ENCODE results near the gene SHOC2.

The SHOC2 gene

DNA sequence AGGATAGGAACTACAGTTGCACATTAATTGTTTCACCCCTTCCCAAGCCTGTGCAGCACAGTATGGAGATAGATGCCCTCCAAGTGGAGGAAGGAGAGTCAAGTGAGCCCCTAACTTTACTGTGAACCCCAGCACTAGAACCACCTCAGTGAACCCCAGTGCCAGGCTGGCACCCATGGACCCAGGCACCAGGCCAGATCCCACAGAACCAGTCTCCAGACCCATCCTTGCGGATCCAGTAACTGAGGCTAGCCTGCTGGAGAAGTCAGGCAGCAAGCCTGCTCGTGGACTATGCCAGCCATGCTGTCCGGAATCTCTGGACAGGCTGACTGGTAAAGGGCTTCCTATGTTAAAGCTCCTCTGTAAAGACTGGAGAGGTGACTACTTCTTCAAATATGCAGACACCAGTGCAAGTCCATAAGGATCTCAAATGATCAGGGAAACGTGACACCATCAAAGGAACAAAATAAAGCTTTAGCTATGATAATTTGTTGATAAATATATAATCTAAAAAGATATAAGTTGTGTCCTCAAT, 27.7 kb downstream of the SHOC2 start:
- no peak for DNase-seq

- DNase-seq: no peak
Observed at GRCh38 chr10:110951381-110951780, 32.0 kb downstream of the SHOC2 start.

- DNase-seq: no peak
Observed at GRCh38 chr10:110957606-110958005, 38.2 kb downstream of the SHOC2 start.

GRCh38 chr10:110959379-110960332, 40.3 kb downstream of the SHOC2 start:
- no peak for DNase-seq

DNA sequence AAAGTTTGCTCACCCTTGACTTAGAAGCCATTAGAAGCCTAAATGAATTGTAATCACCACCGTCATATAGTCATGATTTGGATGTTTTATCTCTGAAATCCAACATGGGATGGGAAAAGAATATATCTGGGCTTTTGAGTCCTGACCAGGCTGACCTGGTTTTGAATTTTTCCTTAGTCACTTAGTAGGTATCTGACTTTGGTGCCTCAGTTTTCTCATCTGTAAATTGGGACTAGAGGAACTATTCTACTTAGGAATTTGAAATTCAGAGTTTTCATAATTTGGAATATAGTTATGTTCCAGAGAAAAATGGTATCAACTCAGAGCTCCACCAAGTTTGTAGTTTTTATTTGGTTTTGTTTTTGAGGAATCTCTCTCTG, 40.9 kb downstream of the SHOC2 start:
- no peak for DNase-seq

DNA sequence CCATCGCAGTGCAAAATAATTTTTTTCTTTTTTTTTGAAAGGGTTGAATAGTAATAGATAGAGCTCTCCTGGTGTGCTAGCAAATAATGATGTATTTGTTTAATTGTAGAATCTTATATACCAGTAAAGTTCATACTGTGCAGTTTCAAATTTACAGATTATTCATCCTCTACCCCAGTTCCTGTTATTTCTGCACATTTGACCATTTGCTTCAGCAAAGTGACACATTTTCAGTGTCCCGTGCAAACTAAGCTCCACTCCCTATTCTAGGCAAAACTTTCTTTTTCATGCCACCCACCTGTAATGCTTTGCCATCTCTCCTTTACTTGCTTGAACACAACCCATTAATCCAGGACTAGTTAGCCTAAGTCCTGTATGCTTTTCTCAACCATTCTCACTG, 43.0 kb downstream of the SHOC2 start:
- no peak for DNase-seq

- DNase-seq: no peak
Observed at GRCh38 chr10:110963162-110963561, 43.8 kb downstream of the SHOC2 start.

DNA sequence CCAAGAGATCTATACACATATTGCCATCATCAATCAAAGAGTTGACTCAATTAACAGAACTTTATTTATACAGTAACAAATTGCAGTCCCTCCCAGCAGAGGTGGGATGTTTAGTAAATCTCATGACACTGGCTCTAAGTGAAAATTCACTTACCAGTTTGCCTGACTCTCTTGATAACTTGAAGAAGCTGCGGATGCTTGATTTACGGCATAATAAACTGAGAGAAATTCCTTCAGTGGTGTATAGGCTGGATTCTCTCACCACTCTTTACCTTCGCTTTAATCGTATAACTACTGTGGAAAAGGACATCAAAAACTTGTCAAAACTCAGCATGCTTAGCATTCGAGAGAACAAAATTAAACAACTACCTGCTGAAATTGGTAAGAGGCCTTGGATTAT, 45.3 kb downstream of the SHOC2 start:
- DNase-seq: no peak

DNA sequence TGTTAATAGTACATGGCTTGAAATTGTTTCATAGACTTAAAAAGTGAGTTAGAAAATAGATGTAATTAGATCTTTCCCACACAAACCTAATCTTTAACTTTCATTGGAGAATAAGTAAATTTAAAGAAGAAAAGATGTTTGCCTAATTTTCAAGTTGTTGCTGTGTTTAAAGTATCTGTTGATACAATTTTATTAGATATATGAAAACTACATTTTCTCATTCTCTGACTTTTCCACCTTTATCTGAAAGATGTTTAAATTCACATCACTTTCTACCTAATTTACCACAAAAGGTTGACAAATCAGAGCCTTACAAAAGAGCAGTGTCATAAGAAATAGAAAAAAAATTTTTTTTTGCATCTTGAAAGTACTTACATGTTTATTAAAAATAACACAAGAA, 45.8 kb downstream of the SHOC2 start:
- DNase-seq: no peak

GRCh38 chr10:110966146-110966545, 46.7 kb downstream of the SHOC2 start:
- DNase-seq: no peak

DNA sequence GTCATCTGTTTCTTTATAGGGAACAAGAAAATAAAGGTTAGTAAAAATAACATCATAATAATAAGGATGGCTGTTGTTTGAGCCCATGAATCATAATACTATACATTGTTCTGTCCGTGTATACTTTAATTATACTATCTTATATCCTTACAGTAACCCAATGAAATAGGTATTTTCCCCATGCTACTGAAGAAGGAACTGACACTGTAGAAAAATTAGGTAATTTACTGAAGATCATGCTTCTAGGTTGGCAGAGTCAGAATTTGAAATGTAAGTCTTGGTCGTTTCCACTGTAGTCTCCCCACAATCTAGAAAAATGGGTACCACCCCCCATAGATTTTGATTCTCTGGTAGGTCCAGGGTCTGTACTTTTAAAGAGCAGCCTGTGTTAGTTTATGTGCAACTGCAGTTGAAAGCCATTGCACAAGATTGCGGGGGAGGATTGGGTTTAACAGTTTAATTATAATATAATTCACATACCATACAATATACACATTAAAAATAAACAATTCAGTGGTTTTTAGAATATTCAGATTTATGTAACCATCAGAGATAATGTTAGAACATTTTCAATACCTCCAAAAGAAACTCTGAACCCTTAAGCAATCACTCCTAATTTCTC, 47.7 kb downstream of the SHOC2 start:
- no peak for DNase-seq

DNA sequence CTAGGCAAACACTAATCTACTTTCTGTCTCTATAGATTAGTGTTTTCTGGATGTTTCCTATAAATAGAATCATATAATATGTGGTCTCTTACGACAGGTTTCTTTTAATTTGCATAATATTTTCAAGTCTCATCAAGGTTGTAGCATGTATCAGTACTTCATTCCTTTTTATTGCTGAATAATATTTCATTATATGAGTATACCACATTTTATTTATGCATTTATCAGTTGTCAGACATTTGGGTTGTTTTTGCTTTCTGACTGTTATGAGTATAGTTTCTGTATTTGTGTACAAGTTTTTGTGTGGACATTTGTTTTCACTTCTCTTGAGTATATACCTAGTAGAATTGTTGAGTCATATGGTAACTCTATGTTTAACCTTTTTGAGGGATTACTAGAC, 48.2 kb downstream of the SHOC2 start:
- DNase-seq: no peak

DNA sequence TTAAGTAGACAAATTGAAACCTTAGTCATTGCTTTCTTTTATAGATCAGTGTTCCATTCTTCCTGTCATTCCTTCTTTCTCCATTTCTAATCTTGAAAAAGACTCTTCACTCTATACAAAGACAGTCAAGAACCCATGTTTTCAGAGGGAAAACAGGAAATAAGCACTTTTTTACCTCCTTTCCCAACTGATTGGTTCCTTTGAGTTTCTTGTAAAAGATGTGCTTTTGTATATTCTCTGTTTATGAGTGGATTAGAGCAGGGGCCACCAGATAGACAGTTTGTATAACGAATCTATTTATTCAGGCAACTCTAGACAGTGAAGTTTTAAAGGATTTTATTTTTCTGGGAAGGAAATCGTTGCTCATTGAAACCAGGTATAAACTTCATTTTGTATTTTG, 49.8 kb downstream of the SHOC2 start:
- DNase-seq: no peak

DNA sequence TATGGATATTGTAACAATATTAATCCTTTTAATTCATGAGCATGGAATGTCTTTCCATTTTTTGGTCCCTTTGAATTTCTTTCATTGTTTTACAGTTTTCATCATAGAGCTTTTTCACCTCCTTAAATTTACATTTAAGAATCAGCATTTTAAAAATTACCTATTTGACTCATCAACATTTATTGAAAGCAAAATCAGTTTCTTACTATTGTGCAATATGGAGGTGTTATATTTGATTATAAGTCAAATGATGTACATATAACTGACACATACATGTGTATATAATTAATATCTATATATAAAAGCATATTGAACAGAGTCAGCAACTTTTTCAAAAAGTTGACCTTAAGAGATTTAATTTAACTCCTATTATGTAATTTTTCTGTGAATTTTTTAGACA, 52.2 kb downstream of the SHOC2 start:
- DNase-seq: no peak

- DNase-seq: no peak
Observed at GRCh38 chr10:110972231-110973134, 53.1 kb downstream of the SHOC2 start.

- DNase-seq: no peak
Observed at GRCh38 chr10:110973400-110973799, 54.0 kb downstream of the SHOC2 start.

DNA sequence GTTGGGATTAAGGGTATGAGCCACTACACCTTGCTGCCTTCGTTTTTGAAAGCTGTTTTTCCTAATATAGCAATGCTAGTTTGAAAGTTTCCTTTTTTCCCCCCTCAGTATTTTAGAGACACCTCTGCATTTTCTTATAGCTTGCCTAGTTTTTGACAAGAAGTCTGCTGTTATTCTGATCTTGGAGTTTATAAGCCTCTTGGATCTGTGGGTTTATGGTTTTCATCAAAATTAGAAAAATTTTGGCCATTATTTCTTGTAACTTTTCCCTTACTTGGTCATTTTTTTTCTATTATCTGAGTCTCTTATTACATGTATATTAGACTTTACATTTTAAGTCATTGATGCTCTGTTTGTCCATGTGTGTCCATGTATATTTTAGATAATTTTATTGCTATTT, 57.2 kb downstream of the SHOC2 start:
- no peak for DNase-seq

DNA sequence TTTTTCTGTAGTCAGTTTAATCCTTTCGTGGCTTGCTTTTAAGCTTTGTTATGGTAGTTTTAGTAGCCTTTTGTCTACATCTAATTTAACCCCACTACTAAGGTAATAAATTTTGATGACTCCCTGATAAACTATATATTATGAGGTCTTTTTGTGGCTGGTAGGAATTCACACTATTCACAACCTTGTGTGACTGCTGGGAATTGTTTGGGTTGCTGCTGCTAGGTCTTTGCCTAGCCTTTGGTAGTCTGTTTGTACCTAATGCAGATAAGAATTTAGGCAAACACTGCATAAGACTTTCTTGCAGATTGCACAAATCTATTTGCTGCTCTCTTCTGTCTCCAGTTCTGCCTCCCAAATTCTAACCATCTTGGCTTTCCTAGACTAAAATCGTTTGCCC, 58.3 kb downstream of the SHOC2 start:
- no peak for DNase-seq

DNA sequence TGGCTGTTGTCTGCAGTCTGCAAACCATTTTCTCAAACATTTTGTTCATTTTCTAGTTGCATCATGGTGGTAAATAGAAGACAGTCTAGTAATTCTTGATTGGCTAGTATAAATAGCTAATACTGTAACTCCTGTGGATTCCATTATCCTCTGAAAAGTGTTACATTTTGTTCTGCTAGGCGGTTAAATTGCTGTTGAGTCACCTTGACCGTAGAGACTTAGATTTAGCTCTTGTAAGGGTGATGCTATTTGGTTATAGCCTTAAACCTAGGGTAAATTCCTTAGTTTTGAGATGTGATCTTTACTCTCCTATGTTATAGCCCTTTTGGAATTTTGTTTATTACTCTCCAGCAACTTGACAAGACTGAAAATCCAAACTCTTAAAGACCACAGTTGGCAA, 58.8 kb downstream of the SHOC2 start:
- no peak for DNase-seq

DNA sequence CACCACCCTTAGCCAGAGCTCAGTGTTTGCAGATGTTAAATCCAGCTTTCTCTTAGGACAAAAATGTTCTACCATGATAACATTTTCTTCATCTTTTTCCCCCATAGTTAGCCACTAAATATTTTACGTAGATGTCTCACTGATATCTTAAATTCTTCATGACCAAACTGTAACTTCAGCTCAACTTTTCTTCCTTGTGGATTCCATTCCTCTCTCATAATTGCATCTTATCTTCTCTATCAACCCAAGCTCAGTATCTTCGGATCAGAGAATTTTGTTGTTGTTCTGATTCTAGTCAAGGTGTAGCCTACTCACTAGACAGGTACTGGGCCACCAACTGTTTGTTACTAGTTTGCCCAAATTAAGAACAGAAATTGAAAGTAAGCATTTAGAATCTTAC, 60.2 kb downstream of the SHOC2 start:
- no peak for DNase-seq

- no peak for DNase-seq
Observed at GRCh38 chr10:110980807-110981206, 61.4 kb downstream of the SHOC2 start.

DNA sequence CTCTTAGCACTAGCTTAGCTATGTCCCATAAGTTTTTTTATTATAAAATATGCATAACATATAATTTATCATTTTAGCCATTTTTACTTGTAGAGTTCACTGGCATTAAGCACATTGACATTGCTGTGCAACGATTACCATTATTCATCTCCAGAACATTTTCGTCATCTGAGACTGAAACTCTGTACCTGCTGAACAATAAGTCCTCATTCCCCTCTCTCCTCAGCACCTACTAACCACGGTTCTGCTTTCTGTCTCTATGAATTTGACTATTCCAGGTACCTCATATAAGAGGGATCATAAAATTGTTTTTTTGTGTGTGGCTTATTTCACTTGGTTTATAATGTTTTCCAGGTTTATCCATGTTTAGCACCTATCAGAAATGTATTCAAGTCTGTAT, 64.1 kb downstream of the SHOC2 start:
- DNase-seq: no peak

Data from CD4-positive, alpha-beta T cell treated with Interleukin-17A for 1 hour (primary cell).